HUES64 (cell line): ENCODE results near the gene KRT15.

Source experiments
- H3K27ac ChIP-seq: 2 replicates; pipeline ENCODE4 v1.7.0; 2013; ENCODE audit warnings: low read depth, low read length, inconsistent platforms
- H3K27me3 ChIP-seq: 2 replicates; pipeline ENCODE4 v1.6.1; 2013; ENCODE audit warnings: mild to moderate bottlenecking, low read length; ENCODE audit not compliant: insufficient read depth
- H3K36me3 ChIP-seq: 2 replicates; pipeline ENCODE4 v1.6.1; 2013; ENCODE audit warnings: mild to moderate bottlenecking, low read length; ENCODE audit not compliant: insufficient read depth
- H3K4me1 ChIP-seq: 2 replicates; pipeline ENCODE4 v1.6.1; 2013; ENCODE audit warnings: mild to moderate bottlenecking, low read length, moderate library complexity; ENCODE audit not compliant: insufficient read depth
- H3K4me3 ChIP-seq: 2 replicates; pipeline ENCODE4 v1.5.1; 2013; ENCODE audit warnings: mild to moderate bottlenecking, low read length, moderate library complexity
- H3K9ac ChIP-seq: 2 replicates; pipeline ENCODE4 v1.6.1; 2013; ENCODE audit warnings: mild to moderate bottlenecking, low read depth, low read length
- H3K9me3 ChIP-seq: 2 replicates; pipeline ENCODE4 v1.6.1; 2013; ENCODE audit warnings: low read depth, low read length; ENCODE audit not compliant: insufficient read depth
- WGBS: fragments of 150-250, 120-280 bp; methylation state at CpG from one replicate; pipeline ENCODE4 v1.1.7; 2013; ENCODE audit warnings: missing lambda C conversion rate; 5-methylcytosine and 5-hydroxymethylcytosine counted together

The KRT15 gene

GRCh38 chr17:41486809-41487530 lies 31.7 kb downstream of the KRT15 start:
- Histone ChIP-seq H3K27me3 (peaks cover 3% of the 10 kb centered on the region; the same call in 1 of the 2 replicates), H3K9me3 (no peaks in the 10 kb centered on the region), H3K4me1 (no peaks in the 10 kb centered on the region), H3K27ac (no peak overlapping the region), H3K36me3 (no peaks in the 10 kb centered on the region), H3K4me3 (no peak overlapping the region), H3K9ac (no peak overlapping the region)
- WGBS = 67% methylated on average over 29 of the region's 29 CpGs

- Histone ChIP-seq H3K27me3 (peaks cover 3% of the 10 kb centered on the region; the same call in 1 of the 2 replicates), H3K36me3 (no peaks in the 10 kb centered on the region), H3K4me3 (no peak overlapping the region), H3K9ac (no peak overlapping the region), H3K4me1 (no peaks in the 10 kb centered on the region), H3K27ac (no peak overlapping the region), H3K9me3 (no peaks in the 10 kb centered on the region)
- WGBS = 93% methylated on average over 13 of the region's 13 CpGs
Measured at GRCh38 chr17:41486316-41486715, 32.4 kb downstream of the KRT15 start.

- Histone ChIP-seq H3K9ac (no peak overlapping the region), H3K36me3 (no peaks in the 10 kb centered on the region), H3K4me3 (no peak overlapping the region), H3K27me3 (peaks cover 3% of the 10 kb centered on the region; the same call in 1 of the 2 replicates), H3K9me3 (no peaks in the 10 kb centered on the region), H3K27ac (no peak overlapping the region), H3K4me1 (no peaks in the 10 kb centered on the region)
- WGBS = 89% methylated on average over 8 of the region's 8 CpGs
Measured at GRCh38 chr17:41484920-41485904, 33.5 kb downstream of the KRT15 start.

- Histone ChIP-seq H3K36me3 (no peaks in the 10 kb centered on the region), H3K27ac (no peak overlapping the region), H3K27me3 (peaks cover 3% of the 10 kb centered on the region; the same call in 1 of the 2 replicates), H3K4me3 (no peak overlapping the region), H3K9ac (no peak overlapping the region), H3K4me1 (no peaks in the 10 kb centered on the region), H3K9me3 (no peaks in the 10 kb centered on the region)
- WGBS = 86% methylated on average over 7 of the region's 7 CpGs
Measured at GRCh38 chr17:41483991-41484826, 34.5 kb downstream of the KRT15 start.

- Histone ChIP-seq H3K4me3 (no peak overlapping the region), H3K36me3 (no peaks in the 10 kb centered on the region), H3K4me1 (no peaks in the 10 kb centered on the region), H3K27ac (no peak overlapping the region), H3K27me3 (peaks cover 3% of the 10 kb centered on the region; the same call in 1 of the 2 replicates), H3K9ac (no peak overlapping the region), H3K9me3 (no peaks in the 10 kb centered on the region)
- 81% methylated on average over 9 of the region's 9 CpGs for WGBS
Measured at GRCh38 chr17:41483531-41483930, 35.2 kb downstream of the KRT15 start.

- H3K4me3 ChIP-seq = no peak within 1 kb of the TSS
- H3K27ac ChIP-seq = no peak within 1 kb of the TSS
- H3K36me3 ChIP-seq = no peaks in the 10 kb centered on the region
- H3K4me1 ChIP-seq = no peaks in the 10 kb centered on the region
- no peak within 1 kb of the TSS for H3K9ac ChIP-seq
- WGBS = 95% methylated on average over 2 of the region's 2 CpGs
- no peaks in the 10 kb centered on the region for H3K27me3 ChIP-seq
- H3K9me3 ChIP-seq = no peaks in the 10 kb centered on the region
Measured at GRCh38 chr17:41481036-41481435, 37.7 kb downstream of the KRT15 start, which contains the start of gene KRT35. Gene KRT35, minus strand, starts transcription at chr17:41481151. Its CDS starts 54 bp downstream, at chr17:41481097.

- WGBS = 93% methylated on average over 10 of the region's 10 CpGs
Measured at GRCh38 chr17:41480581-41480980, 38.1 kb downstream of the KRT15 start.

GRCh38 chr17:41480136-41480535 lies 38.6 kb downstream of the KRT15 start:
- Histone ChIP-seq H3K27me3 (no peaks in the 10 kb centered on the region), H3K36me3 (no peaks in the 10 kb centered on the region), H3K9ac (no peak overlapping the region), H3K4me1 (no peaks in the 10 kb centered on the region), H3K27ac (no peak overlapping the region), H3K4me3 (no peak overlapping the region), H3K9me3 (no peaks in the 10 kb centered on the region)
- WGBS = 83% methylated on average over 2 of the region's 2 CpGs

More at GRCh38 chr17:41480581-41480980, 38.1 kb downstream of the KRT15 start:
- no peak overlapping the region for H3K27ac ChIP-seq
- no peaks in the 10 kb centered on the region for H3K36me3 ChIP-seq
- H3K4me1 ChIP-seq = no peaks in the 10 kb centered on the region
- H3K27me3 ChIP-seq = no peaks in the 10 kb centered on the region
- no peak overlapping the region for H3K9ac ChIP-seq
- no peak overlapping the region for H3K4me3 ChIP-seq
- H3K9me3 ChIP-seq = no peaks in the 10 kb centered on the region

GRCh38 chr17:41478237-41478636 lies 40.5 kb downstream of the KRT15 start:
- no peaks in the 10 kb centered on the region for H3K27me3 ChIP-seq
- H3K4me3 ChIP-seq = no peak overlapping the region
- H3K9me3 ChIP-seq = no peaks in the 10 kb centered on the region
- no peak overlapping the region for H3K27ac ChIP-seq
- H3K36me3 ChIP-seq = no peaks in the 10 kb centered on the region
- H3K9ac ChIP-seq = no peak overlapping the region
- no peaks in the 10 kb centered on the region for H3K4me1 ChIP-seq
- 89% methylated on average over 8 of the region's 8 CpGs for WGBS

- Histone ChIP-seq H3K9me3 (no peaks in the 10 kb centered on the region), H3K9ac (no peak overlapping the region), H3K27ac (no peak overlapping the region), H3K4me3 (no peak overlapping the region), H3K36me3 (no peaks in the 10 kb centered on the region), H3K4me1 (no peaks in the 10 kb centered on the region), H3K27me3 (no peaks in the 10 kb centered on the region)
- WGBS = 92% methylated on average over 22 of the region's 22 CpGs
Measured at GRCh38 chr17:41476866-41477815, 41.5 kb downstream of the KRT15 start.
